Nephron progenitor cell (in vitro differentiated cells): ENCODE data around the gene ADGRG1.

Experiments used
- DNase-seq: peaks from one replicate; pipeline ENCODE4 v3.0.0; 2021
- H3K27ac Mint-ChIP-seq: 2 replicates; pipeline ENCODE4 v1.8.0; 2021; ENCODE audit warnings: mild to moderate bottlenecking, moderate library complexity, mixed read lengths
- H3K27me3 Mint-ChIP-seq: 2 replicates; pipeline ENCODE4 v1.8.0; 2021; ENCODE audit warnings: mild to moderate bottlenecking, low read depth, mixed read lengths; ENCODE audit not compliant: poor library complexity
- H3K36me3 Mint-ChIP-seq: 2 replicates; pipeline ENCODE4 v1.8.0; 2021; ENCODE audit warnings: low read depth, mixed read lengths
- H3K4me1 Mint-ChIP-seq: 2 replicates; pipeline ENCODE4 v1.8.0; 2021; ENCODE audit warnings: mixed read lengths
- H3K4me3 Mint-ChIP-seq: 2 replicates; pipeline ENCODE4 v1.8.0; 2021; ENCODE audit warnings: mild to moderate bottlenecking, moderate library complexity, mixed read lengths
- H3K9me3 Mint-ChIP-seq: 2 replicates; pipeline ENCODE4 v1.8.0; 2021; ENCODE audit warnings: mild to moderate bottlenecking, moderate library complexity, mixed read lengths
- TF ChIP-seq, protein P1 (sequence below): fragments of 200-600 bp; sonication (generic); IDR thresholded peaks from 2 replicates; pipeline ENCODE4 v1.5.0; 2021; ENCODE audit warnings: antibody characterized with exemption

ADGRG1 gene

DNA sequence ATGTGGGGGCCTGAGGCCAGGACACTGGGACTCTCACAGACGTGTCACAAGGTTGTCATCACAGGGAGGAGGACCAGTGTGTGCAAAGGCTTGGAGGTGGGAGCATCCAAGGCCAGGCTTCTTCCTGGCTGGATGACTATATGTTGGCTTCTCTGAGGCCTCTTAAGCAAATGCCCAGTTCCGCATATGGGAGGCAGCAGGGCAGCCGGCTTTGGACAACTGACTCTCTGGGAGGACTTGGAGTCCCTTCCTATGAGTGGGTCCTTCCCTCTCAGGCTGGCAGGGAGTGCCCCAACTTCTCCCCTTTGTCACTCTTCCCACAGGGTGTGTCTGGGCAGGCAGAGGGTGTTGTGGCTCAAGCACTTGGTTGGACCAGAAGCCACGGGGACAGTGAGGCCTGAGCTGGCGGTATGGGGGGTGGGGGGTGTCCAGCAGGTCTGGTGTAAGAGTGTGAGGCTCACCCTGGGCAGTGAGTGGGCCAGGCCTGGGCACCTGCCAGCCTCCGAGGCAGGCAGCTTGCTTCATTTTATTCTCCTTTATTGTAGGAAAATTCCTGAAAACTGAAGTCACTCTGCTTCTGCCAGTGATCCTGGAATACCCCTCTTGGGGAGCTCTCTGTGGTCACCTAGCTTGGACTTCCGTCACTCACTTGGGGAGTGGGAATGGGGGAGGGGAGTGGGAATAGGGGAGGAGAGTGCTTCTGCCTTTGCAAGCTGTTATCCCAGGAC is 14.9 kb downstream of the ADGRG1 start:
- H3K4me1 Mint-ChIP-seq, result peaks cover 31% of the 10 kb centered on the region
- H3K36me3 Mint-ChIP-seq, result no peaks in the 10 kb centered on the region
- no peak overlapping the region for H3K27ac Mint-ChIP-seq
- H3K4me3 Mint-ChIP-seq, result no peak overlapping the region
- H3K27me3 Mint-ChIP-seq, result peaks cover 16% of the 10 kb centered on the region
- no peaks in the 10 kb centered on the region for H3K9me3 Mint-ChIP-seq
- no peak for DNase-seq
- TF ChIP-seq, protein P1, sequence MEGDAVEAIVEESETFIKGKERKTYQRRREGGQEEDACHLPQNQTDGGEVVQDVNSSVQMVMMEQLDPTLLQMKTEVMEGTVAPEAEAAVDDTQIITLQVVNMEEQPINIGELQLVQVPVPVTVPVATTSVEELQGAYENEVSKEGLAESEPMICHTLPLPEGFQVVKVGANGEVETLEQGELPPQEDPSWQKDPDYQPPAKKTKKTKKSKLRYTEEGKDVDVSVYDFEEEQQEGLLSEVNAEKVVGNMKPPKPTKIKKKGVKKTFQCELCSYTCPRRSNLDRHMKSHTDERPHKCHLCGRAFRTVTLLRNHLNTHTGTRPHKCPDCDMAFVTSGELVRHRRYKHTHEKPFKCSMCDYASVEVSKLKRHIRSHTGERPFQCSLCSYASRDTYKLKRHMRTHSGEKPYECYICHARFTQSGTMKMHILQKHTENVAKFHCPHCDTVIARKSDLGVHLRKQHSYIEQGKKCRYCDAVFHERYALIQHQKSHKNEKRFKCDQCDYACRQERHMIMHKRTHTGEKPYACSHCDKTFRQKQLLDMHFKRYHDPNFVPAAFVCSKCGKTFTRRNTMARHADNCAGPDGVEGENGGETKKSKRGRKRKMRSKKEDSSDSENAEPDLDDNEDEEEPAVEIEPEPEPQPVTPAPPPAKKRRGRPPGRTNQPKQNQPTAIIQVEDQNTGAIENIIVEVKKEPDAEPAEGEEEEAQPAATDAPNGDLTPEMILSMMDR, result no peak

DNA sequence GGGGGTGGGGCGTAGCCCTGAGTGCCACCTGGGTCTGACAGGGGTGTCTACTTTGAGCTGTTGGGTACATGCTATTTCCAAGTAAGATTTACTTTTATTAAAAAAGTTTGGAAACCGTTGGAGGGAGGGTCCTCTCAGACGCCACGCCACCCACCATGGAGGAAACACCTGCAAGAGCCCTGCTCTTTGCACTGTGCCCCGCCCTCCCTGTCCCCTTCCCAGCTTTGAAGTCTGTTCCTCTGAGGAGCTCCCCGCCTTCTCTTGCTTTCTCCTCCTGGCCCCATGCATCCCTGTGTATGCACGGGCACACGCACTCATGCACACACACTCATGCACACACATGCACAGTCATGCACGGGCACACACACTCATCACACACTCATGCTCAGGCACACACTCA is 15.5 kb downstream of the ADGRG1 start:
- peaks cover 15% of the 10 kb centered on the region for H3K27me3 Mint-ChIP-seq
- H3K4me3 Mint-ChIP-seq, result no peak overlapping the region
- no peak for DNase-seq
- H3K4me1 Mint-ChIP-seq, result peaks cover 28% of the 10 kb centered on the region
- TF ChIP-seq, protein P1, result no peak
- no peak overlapping the region for H3K27ac Mint-ChIP-seq
- H3K36me3 Mint-ChIP-seq, result no peaks in the 10 kb centered on the region
- no peaks in the 10 kb centered on the region for H3K9me3 Mint-ChIP-seq

DNA sequence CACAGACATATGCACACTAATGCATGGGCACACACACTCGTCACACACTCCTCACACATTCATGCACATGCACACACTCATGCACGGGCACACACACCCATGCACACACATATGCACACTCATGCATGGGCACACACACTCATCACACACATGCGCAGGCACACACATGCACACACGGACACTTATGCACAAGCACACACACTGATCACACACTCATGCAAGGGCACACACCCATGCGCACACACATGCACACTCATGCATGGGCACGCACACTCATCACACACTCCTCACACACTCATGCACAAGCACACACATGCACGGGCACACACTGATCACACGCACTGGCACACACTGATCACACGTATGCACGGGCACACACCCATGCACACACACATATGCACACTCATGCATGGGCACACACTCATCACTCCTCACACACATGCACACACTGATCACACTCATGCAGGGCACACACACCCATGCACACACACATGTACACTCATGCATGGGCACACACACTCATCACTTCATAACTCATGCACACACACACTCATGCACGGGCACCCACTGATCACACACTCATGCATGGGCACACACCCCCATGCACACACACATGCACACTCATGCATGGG is 16.1 kb downstream of the ADGRG1 start:
- H3K27ac Mint-ChIP-seq, result no peak overlapping the region
- TF ChIP-seq, protein P1, result no peak
- H3K9me3 Mint-ChIP-seq, result no peaks in the 10 kb centered on the region
- no peaks in the 10 kb centered on the region for H3K36me3 Mint-ChIP-seq
- H3K4me3 Mint-ChIP-seq, result no peak overlapping the region
- DNase-seq, result no peak
- H3K4me1 Mint-ChIP-seq, result peaks cover 22% of the 10 kb centered on the region
- peaks cover 9% of the 10 kb centered on the region for H3K27me3 Mint-ChIP-seq

DNA sequence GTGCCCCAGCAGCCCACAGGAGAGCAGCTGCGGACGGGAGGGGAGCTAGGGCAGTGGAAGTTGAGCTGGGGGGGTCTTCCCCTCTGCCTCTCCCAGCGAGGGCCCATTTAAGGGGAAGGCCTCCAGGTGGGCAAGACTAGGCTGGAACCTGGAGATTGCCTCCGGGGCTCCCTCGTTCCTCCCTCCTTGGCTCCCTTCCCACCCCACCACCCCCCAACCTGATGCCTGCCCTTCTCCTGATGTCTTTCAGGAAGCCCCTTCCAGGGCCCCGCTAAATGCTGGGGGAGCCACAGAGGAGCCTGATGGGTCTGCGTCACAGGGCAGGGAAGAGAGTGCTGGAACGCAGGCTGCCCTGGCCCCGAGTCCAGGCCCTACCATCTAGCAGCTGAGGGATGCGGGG is 16.7 kb downstream of the ADGRG1 start:
- H3K27me3 Mint-ChIP-seq, result peaks cover 9% of the 10 kb centered on the region

DNA sequence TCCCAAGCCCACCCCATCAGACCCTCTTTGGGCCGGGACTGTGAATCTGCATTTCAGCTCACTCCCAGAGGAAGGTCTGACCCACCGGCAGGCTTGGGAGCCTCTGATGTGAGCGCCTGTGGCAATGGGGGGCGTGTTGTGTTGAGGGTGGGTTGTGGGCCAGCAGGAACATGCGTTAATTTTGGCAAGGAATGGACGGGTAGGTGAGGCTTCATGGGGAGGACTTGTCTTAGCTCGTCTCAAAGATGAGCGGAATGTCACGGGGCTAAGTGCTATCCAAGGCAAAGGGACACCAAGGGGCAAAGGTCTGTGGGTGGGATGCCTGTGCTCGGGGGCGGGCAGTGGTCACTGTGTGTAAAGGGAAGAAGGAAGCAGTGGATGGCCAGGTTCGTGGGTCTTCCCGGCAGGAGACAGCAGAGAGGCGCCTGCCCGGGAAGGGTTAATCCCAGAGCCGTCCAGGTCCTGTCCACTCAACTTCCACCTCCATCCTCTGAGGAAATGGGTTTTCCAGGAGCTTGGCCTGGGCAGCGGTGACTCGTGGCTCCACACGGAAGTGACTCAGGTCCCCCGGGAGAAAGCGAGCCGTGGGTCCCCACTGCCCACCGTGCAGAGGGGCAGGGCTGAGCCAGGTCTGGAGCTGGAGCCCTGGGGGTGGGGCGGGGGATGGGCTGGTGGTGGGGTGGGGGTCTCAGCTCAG is 17.4 kb downstream of the ADGRG1 start:
- Mint-ChIP-seq H3K4me1 (peaks cover 12% of the 10 kb centered on the region), H3K27ac (peak overlapping the region; percentile 93), H3K27me3 (peaks cover 6% of the 10 kb centered on the region), H3K9me3 (no peaks in the 10 kb centered on the region), H3K36me3 (no peaks in the 10 kb centered on the region), H3K4me3 (no peak overlapping the region)
- no peak for DNase-seq
- TF ChIP-seq, protein P1, result no peak

More for the DNA sequence above, 16.7 kb downstream of the ADGRG1 start:
- Mint-ChIP-seq H3K36me3 (no peaks in the 10 kb centered on the region), H3K4me3 (no peak overlapping the region), H3K27ac (no peak overlapping the region), H3K4me1 (peaks cover 19% of the 10 kb centered on the region), H3K9me3 (no peaks in the 10 kb centered on the region)
- TF ChIP-seq, protein P1, result no peak
- no peak for DNase-seq
